Measurements from ENCODE around the gene PDLIM4.

The PDLIM4 gene

GRCh38 chr5:132237670-132238069, 19.8 kb upstream of the PDLIM4 start:
- Histone ChIP-seq H3K9ac (ENCODE audit: low read length) (no peak overlapping the region), H3K27ac (ENCODE audit: low read depth, low read length) (no peak overlapping the region), H3K4me1 (ENCODE audit: control insufficient read depth, insufficient read depth, low read length) (no peaks in the 10 kb centered on the region), H3K27me3 (ENCODE audit: control insufficient read depth, insufficient read depth, low read length) (no peaks in the 10 kb centered on the region), H3K9me3 (ENCODE audit: control insufficient read depth, insufficient read depth, low read depth, low read length) (no peaks in the 10 kb centered on the region; the same call in 1 of the 2 replicates), H3K36me3 (ENCODE audit: control insufficient read depth, insufficient read depth, low read length) (no peaks in the 10 kb centered on the region), H3K4me3 (ENCODE audit: low read depth, low read length) (no peak overlapping the region)

- H3K27ac ChIP-seq (ENCODE audit: low read depth, low read length), result no peak overlapping the region
- no peak overlapping the region for H3K9ac ChIP-seq (ENCODE audit: low read length)
- H3K9me3 ChIP-seq (ENCODE audit: control insufficient read depth, insufficient read depth, low read depth, low read length), result no peaks in the 10 kb centered on the region; the same call in 1 of the 2 replicates
- H3K36me3 ChIP-seq (ENCODE audit: control insufficient read depth, insufficient read depth, low read length), result no peaks in the 10 kb centered on the region
- no peaks in the 10 kb centered on the region for H3K4me1 ChIP-seq (ENCODE audit: control insufficient read depth, insufficient read depth, low read length)
- no peak overlapping the region for H3K4me3 ChIP-seq (ENCODE audit: low read depth, low read length)
- H3K27me3 ChIP-seq (ENCODE audit: control insufficient read depth, insufficient read depth, low read length), result no peaks in the 10 kb centered on the region
Measured at GRCh38 chr5:132238169-132238744, 19.2 kb upstream of the PDLIM4 start.

GRCh38 chr5:132238901-132239500, 18.5 kb upstream of the PDLIM4 start:
- Histone ChIP-seq H3K9me3 (ENCODE audit: control insufficient read depth, insufficient read depth, low read depth, low read length) (no peaks in the 10 kb centered on the region; the same call in 1 of the 2 replicates), H3K36me3 (ENCODE audit: control insufficient read depth, insufficient read depth, low read length) (no peaks in the 10 kb centered on the region), H3K4me3 (ENCODE audit: low read depth, low read length) (no peak overlapping the region), H3K27me3 (ENCODE audit: control insufficient read depth, insufficient read depth, low read length) (no peaks in the 10 kb centered on the region), H3K27ac (ENCODE audit: low read depth, low read length) (no peak overlapping the region), H3K9ac (ENCODE audit: low read length) (no peak overlapping the region), H3K4me1 (ENCODE audit: control insufficient read depth, insufficient read depth, low read length) (no peaks in the 10 kb centered on the region)

- Histone ChIP-seq H3K27me3 (ENCODE audit: control insufficient read depth, insufficient read depth, low read length) (no peaks in the 10 kb centered on the region), H3K27ac (ENCODE audit: low read depth, low read length) (no peak overlapping the region), H3K36me3 (ENCODE audit: control insufficient read depth, insufficient read depth, low read length) (no peaks in the 10 kb centered on the region), H3K9ac (ENCODE audit: low read length) (no peak overlapping the region), H3K4me3 (ENCODE audit: low read depth, low read length) (no peak overlapping the region), H3K4me1 (ENCODE audit: control insufficient read depth, insufficient read depth, low read length) (no peaks in the 10 kb centered on the region), H3K9me3 (ENCODE audit: control insufficient read depth, insufficient read depth, low read depth, low read length) (peaks cover 6% of the 10 kb centered on the region)
Measured at GRCh38 chr5:132239776-132240175, 17.7 kb upstream of the PDLIM4 start.

GRCh38 chr5:132243366-132243977, 14.0 kb upstream of the PDLIM4 start:
- no peaks in the 10 kb centered on the region for H3K4me1 ChIP-seq (ENCODE audit: control insufficient read depth, insufficient read depth, low read length)
- peaks cover 7% of the 10 kb centered on the region for H3K9me3 ChIP-seq (ENCODE audit: control insufficient read depth, insufficient read depth, low read depth, low read length)
- H3K9ac ChIP-seq (ENCODE audit: low read length), result no peak overlapping the region
- no peak overlapping the region for H3K4me3 ChIP-seq (ENCODE audit: low read depth, low read length)
- H3K27me3 ChIP-seq (ENCODE audit: control insufficient read depth, insufficient read depth, low read length), result no peaks in the 10 kb centered on the region
- no peak overlapping the region for H3K27ac ChIP-seq (ENCODE audit: low read depth, low read length)
- no peaks in the 10 kb centered on the region for H3K36me3 ChIP-seq (ENCODE audit: control insufficient read depth, insufficient read depth, low read length)

GRCh38 chr5:132245593-132245992, 11.9 kb upstream of the PDLIM4 start:
- no peak overlapping the region for H3K4me3 ChIP-seq (ENCODE audit: low read depth, low read length)
- H3K9ac ChIP-seq (ENCODE audit: low read length), result no peak overlapping the region
- no peak overlapping the region for H3K27ac ChIP-seq (ENCODE audit: low read depth, low read length)
- H3K27me3 ChIP-seq (ENCODE audit: control insufficient read depth, insufficient read depth, low read length), result no peaks in the 10 kb centered on the region
- H3K4me1 ChIP-seq (ENCODE audit: control insufficient read depth, insufficient read depth, low read length), result no peaks in the 10 kb centered on the region
- H3K36me3 ChIP-seq (ENCODE audit: control insufficient read depth, insufficient read depth, low read length), result no peaks in the 10 kb centered on the region
- H3K9me3 ChIP-seq (ENCODE audit: control insufficient read depth, insufficient read depth, low read depth, low read length), result peaks cover 7% of the 10 kb centered on the region

- no peak overlapping the region for H3K4me3 ChIP-seq (ENCODE audit: low read depth, low read length)
- H3K27me3 ChIP-seq (ENCODE audit: control insufficient read depth, insufficient read depth, low read length), result no peaks in the 10 kb centered on the region
- no peaks in the 10 kb centered on the region for H3K36me3 ChIP-seq (ENCODE audit: control insufficient read depth, insufficient read depth, low read length)
- H3K9ac ChIP-seq (ENCODE audit: low read length), result no peak overlapping the region
- H3K9me3 ChIP-seq (ENCODE audit: control insufficient read depth, insufficient read depth, low read depth, low read length), result peaks cover 7% of the 10 kb centered on the region
- H3K27ac ChIP-seq (ENCODE audit: low read depth, low read length), result no peak overlapping the region
- H3K4me1 ChIP-seq (ENCODE audit: control insufficient read depth, insufficient read depth, low read length), result no peaks in the 10 kb centered on the region
Measured at GRCh38 chr5:132246806-132247205, 10.7 kb upstream of the PDLIM4 start.

GRCh38 chr5:132250547-132250946, 6.9 kb upstream of the PDLIM4 start:
- no peak overlapping the region for H3K27ac ChIP-seq (ENCODE audit: low read depth, low read length)
- no peak overlapping the region for H3K9ac ChIP-seq (ENCODE audit: low read length)
- no peaks in the 10 kb centered on the region for H3K4me1 ChIP-seq (ENCODE audit: control insufficient read depth, insufficient read depth, low read length)
- no peaks in the 10 kb centered on the region for H3K36me3 ChIP-seq (ENCODE audit: control insufficient read depth, insufficient read depth, low read length)
- no peaks in the 10 kb centered on the region for H3K9me3 ChIP-seq (ENCODE audit: control insufficient read depth, insufficient read depth, low read depth, low read length)
- no peak overlapping the region for H3K4me3 ChIP-seq (ENCODE audit: low read depth, low read length)
- H3K27me3 ChIP-seq (ENCODE audit: control insufficient read depth, insufficient read depth, low read length), result no peaks in the 10 kb centered on the region

GRCh38 chr5:132251220-132251725, 6.2 kb upstream of the PDLIM4 start:
- H3K27ac ChIP-seq (ENCODE audit: low read depth, low read length), result no peak overlapping the region
- no peaks in the 10 kb centered on the region for H3K4me1 ChIP-seq (ENCODE audit: control insufficient read depth, insufficient read depth, low read length)
- H3K4me3 ChIP-seq (ENCODE audit: low read depth, low read length), result no peak overlapping the region
- no peak overlapping the region for H3K9ac ChIP-seq (ENCODE audit: low read length)
- no peaks in the 10 kb centered on the region for H3K36me3 ChIP-seq (ENCODE audit: control insufficient read depth, insufficient read depth, low read length)
- H3K27me3 ChIP-seq (ENCODE audit: control insufficient read depth, insufficient read depth, low read length), result peaks cover 4% of the 10 kb centered on the region
- no peaks in the 10 kb centered on the region for H3K9me3 ChIP-seq (ENCODE audit: control insufficient read depth, insufficient read depth, low read depth, low read length)

GRCh38 chr5:132253008-132253441, 4.5 kb upstream of the PDLIM4 start:
- H3K9me3 ChIP-seq (ENCODE audit: control insufficient read depth, insufficient read depth, low read depth, low read length), result no peaks in the 10 kb centered on the region
- H3K4me3 ChIP-seq (ENCODE audit: low read depth, low read length), result no peak overlapping the region
- peaks cover 18% of the 10 kb centered on the region for H3K27me3 ChIP-seq (ENCODE audit: control insufficient read depth, insufficient read depth, low read length)
- peaks cover 10% of the 10 kb centered on the region for H3K4me1 ChIP-seq (ENCODE audit: control insufficient read depth, insufficient read depth, low read length)
- no peak overlapping the region for H3K27ac ChIP-seq (ENCODE audit: low read depth, low read length)
- H3K36me3 ChIP-seq (ENCODE audit: control insufficient read depth, insufficient read depth, low read length), result no peaks in the 10 kb centered on the region
- H3K9ac ChIP-seq (ENCODE audit: low read length), result no peak overlapping the region
